Measurements from ENCODE around the gene NIPSNAP3A.

Gene NIPSNAP3A

DNA sequence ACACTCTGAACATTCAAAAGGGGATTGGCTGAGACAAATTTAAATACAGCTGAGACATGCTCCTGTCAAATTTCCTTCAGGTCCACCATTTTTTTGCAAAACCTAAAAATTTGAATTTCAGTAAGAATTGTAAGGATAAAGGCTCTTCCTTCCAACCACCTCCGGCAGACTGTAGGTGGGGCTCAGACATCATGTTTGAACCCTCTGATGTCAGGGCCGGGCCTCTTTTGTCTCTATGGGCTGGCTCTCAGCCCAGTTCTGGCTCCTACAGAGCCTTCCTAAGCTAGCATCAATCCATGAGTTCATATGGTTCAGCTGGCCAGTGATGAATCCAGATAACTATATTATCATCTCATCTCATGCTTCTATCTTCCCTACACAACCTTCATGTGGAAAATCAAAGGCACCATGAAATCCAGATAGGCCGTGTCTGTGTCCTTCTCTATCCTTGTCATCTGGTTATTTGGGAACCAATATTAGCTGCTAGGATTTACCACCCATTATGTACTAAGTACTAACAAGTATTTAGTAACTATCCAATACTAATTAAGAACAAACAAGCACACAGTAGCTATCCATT lies 60.6 kb downstream of the NIPSNAP3A start:
- Histone ChIP-seq H2AFZ (ENCODE audit: low read length, unreplicated experiment) (no peak overlapping the region), H3K27ac (ENCODE audit: low read depth, low read length) (no peak overlapping the region), H3K79me2 (ENCODE audit: control insufficient read depth, insufficient read depth, low read length, unreplicated experiment) (no peaks in the 10 kb centered on the region), H3K27me3 (ENCODE audit: insufficient read depth, low read length) (no peaks in the 10 kb centered on the region), H3K36me3 (ENCODE audit: insufficient read depth, low read length) (peaks cover 13% of the 10 kb centered on the region), H3K4me1 (ENCODE audit: control insufficient read depth, insufficient read depth, low read length, unreplicated experiment) (peaks cover 16% of the 10 kb centered on the region), H3K4me3 (ENCODE audit: low read depth, low read length) (no peak overlapping the region)

Data from ACC112 (cell line).